Ectodermal cell (in vitro differentiated cells): ENCODE measurements around the gene SNX2.
A peak's percentile ranks its signal among the peaks of the same experiment; 100 is the strongest.
"Not testable (repeated sequence)": the region's sequence is repeated elsewhere in the genome, so short reads cannot be mapped to it uniquely, and the experiment has no call there.

Source experiments
- H3K27ac ChIP-seq: 2 replicates; pipeline ENCODE4 v1.7.0; 2013; ENCODE audit warnings: mild to moderate bottlenecking, low read depth, low read length; ENCODE audit not compliant: insufficient read depth, poor library complexity, severe bottlenecking
- H3K27me3 ChIP-seq: 2 replicates; pipeline ENCODE4 v1.7.0; 2013; ENCODE audit warnings: mild to moderate bottlenecking, low read length; ENCODE audit not compliant: insufficient read depth, control insufficient read depth, poor library complexity, severe bottlenecking
- H3K36me3 ChIP-seq: one replicate; pipeline ENCODE4 v1.7.0; 2013; ENCODE audit warnings: low read length; ENCODE audit not compliant: control insufficient read depth, insufficient read depth
- H3K4me1 ChIP-seq: one replicate; pipeline ENCODE4 v1.7.0; 2013; ENCODE audit warnings: low read length; ENCODE audit not compliant: control insufficient read depth, insufficient read depth
- H3K4me3 ChIP-seq: 2 replicates; pipeline ENCODE4 v1.7.0; 2013; ENCODE audit warnings: low read depth, low read length, control low read depth; ENCODE audit not compliant: insufficient read depth
- H3K9me3 ChIP-seq: 2 replicates; pipeline ENCODE4 v1.7.0; 2013; ENCODE audit warnings: mild to moderate bottlenecking, low read length, moderate library complexity; ENCODE audit not compliant: control insufficient read depth
- WGBS, 2 experiments: methylation state at CpG; one replicate each; pipeline ENCODE4 v1.1.7; 2013; ENCODE audit warnings: missing lambda C conversion rate in 2 of 2; 5-methylcytosine and 5-hydroxymethylcytosine counted together

The SNX2 gene

GRCh38 chr5:122836947-122837346, 62.1 kb downstream of the SNX2 start:
- Histone ChIP-seq H3K4me1 (peaks cover 8% of the 10 kb centered on the region), H3K27ac (no peak overlapping the region), H3K9me3 (no peaks in the 10 kb centered on the region), H3K27me3 (no peaks in the 10 kb centered on the region), H3K36me3 (no peaks in the 10 kb centered on the region), H3K4me3 (no peak overlapping the region)
- WGBS, 2 experiments = 95 to 98% methylated on average over 3 of the region's 3 CpGs

- 92 to 94% methylated on average over 3 of the region's 4 CpGs for WGBS, 2 experiments
Observed at GRCh38 chr5:122839731-122840130, 64.9 kb downstream of the SNX2 start.

GRCh38 chr5:122842016-122842580, 67.2 kb downstream of the SNX2 start:
- Histone ChIP-seq H3K27me3 (peaks cover 23% of the 10 kb centered on the region), H3K9me3 (no peaks in the 10 kb centered on the region), H3K4me1 (no peaks in the 10 kb centered on the region), H3K4me3 (no peak overlapping the region), H3K27ac (no peak overlapping the region), H3K36me3 (no peaks in the 10 kb centered on the region)
- 93 to 98% methylated on average over 6 of the region's 6 CpGs for WGBS, 2 experiments

More at GRCh38 chr5:122839731-122840130, 64.9 kb downstream of the SNX2 start:
- no peaks in the 10 kb centered on the region for H3K9me3 ChIP-seq
- H3K36me3 ChIP-seq = no peaks in the 10 kb centered on the region
- no peak overlapping the region for H3K4me3 ChIP-seq
- H3K27ac ChIP-seq = no peak overlapping the region
- peaks cover 8% of the 10 kb centered on the region for H3K4me1 ChIP-seq
- peaks cover 11% of the 10 kb centered on the region for H3K27me3 ChIP-seq

- 77 to 81% methylated on average over 22 of the region's 22 CpGs for whole genome bisulfite sequencing, 2 experiments
- no peaks in the 10 kb centered on the region for H3K4me1 ChIP-seq
- no peaks in the 10 kb centered on the region for H3K36me3 ChIP-seq
- H3K27me3 ChIP-seq = peaks cover 23% of the 10 kb centered on the region
- H3K27ac ChIP-seq = no peak overlapping the region
- H3K9me3 ChIP-seq = no peaks in the 10 kb centered on the region
- peak overlapping the region; percentile 60 for H3K4me3 ChIP-seq
Observed at GRCh38 chr5:122844136-122844909, 69.4 kb downstream of the SNX2 start.

- Histone ChIP-seq H3K4me1 (no peaks in the 10 kb centered on the region), H3K27ac (no peak overlapping the region), H3K27me3 (peaks cover 23% of the 10 kb centered on the region), H3K4me3 (peak overlapping the region; percentile 60), H3K9me3 (no peaks in the 10 kb centered on the region), H3K36me3 (no peaks in the 10 kb centered on the region)
- WGBS, 2 experiments = 16 to 19% methylated on average over 16 of the region's 16 CpGs
Observed at GRCh38 chr5:122844910-122845228, 70.0 kb downstream of the SNX2 start.

- Histone ChIP-seq H3K27me3 (peaks cover 23% of the 10 kb centered on the region), H3K27ac (peak within 1 kb of the TSS; percentile 17), H3K4me1 (no peaks in the 10 kb centered on the region), H3K9me3 (no peaks in the 10 kb centered on the region), H3K4me3 (peak within 1 kb of the TSS; percentile 60), H3K36me3 (no peaks in the 10 kb centered on the region)
- WGBS, 2 experiments = 0% methylated on average over 92 of the region's 92 CpGs
Observed at GRCh38 chr5:122845229-122846050, 70.6 kb downstream of the SNX2 start, which contains the start of gene SNX24. SNX24 (plus strand) TSS chr5:122845613; CDS start chr5:122845634, 21 bp downstream.

- H3K27ac ChIP-seq = no peak overlapping the region
Observed at GRCh38 chr5:122846051-122846550, 71.2 kb downstream of the SNX2 start.

GRCh38 chr5:122847687-122848081, 72.8 kb downstream of the SNX2 start:
- no peak overlapping the region for H3K4me3 ChIP-seq
- H3K4me1 ChIP-seq = no peaks in the 10 kb centered on the region
- no peak overlapping the region for H3K27ac ChIP-seq
- H3K27me3 ChIP-seq = peaks cover 23% of the 10 kb centered on the region
- H3K36me3 ChIP-seq = no peaks in the 10 kb centered on the region
- H3K9me3 ChIP-seq = no peaks in the 10 kb centered on the region
- WGBS, 2 experiments = 100% methylated on average over 1 of the region's 2 CpGs

More at GRCh38 chr5:122846051-122846550, 71.2 kb downstream of the SNX2 start:
- Histone ChIP-seq H3K36me3 (no peaks in the 10 kb centered on the region), H3K4me1 (no peaks in the 10 kb centered on the region), H3K4me3 (peak overlapping the region; percentile 60), H3K27me3 (peaks cover 23% of the 10 kb centered on the region), H3K9me3 (no peaks in the 10 kb centered on the region)
- WGBS, 2 experiments = 4 to 5% methylated on average over 6 of the region's 6 CpGs

GRCh38 chr5:122849771-122850170, 74.9 kb downstream of the SNX2 start:
- Histone ChIP-seq H3K36me3 (no peaks in the 10 kb centered on the region), H3K4me1 (no peaks in the 10 kb centered on the region), H3K27me3 (peaks cover 12% of the 10 kb centered on the region), H3K4me3 (no peak overlapping the region), H3K9me3 (no peaks in the 10 kb centered on the region), H3K27ac (no peak overlapping the region)
- 87% methylated on average over 1 of the region's 1 CpG for WGBS, 2 experiments

GRCh38 chr5:122857538-122857937, 82.7 kb downstream of the SNX2 start:
- not testable (repeated sequence) for H3K9me3 ChIP-seq, H3K4me3 ChIP-seq, H3K36me3 ChIP-seq, H3K4me1 ChIP-seq, H3K27ac ChIP-seq, H3K27me3 ChIP-seq
- WGBS, 2 experiments = 85 to 96% methylated on average over 5 to 8 of the region's 8 CpGs
